Colon (tissue), 2 donors: ENCODE measurements around the gene TPSB2.
"Not testable (repeated sequence)": the region's sequence is repeated elsewhere in the genome, so short reads cannot be mapped to it uniquely, and the experiment has no call there.

Experiments used
- FAIRE-seq: peaks from 2 replicates; lab custom pipeline; 2012; peaks lifted over from hg19 to GRCh38; lab: Jason Lieb, UNC
- donor health status: control.
- donor health status: control.

Gene TPSB2

DNA sequence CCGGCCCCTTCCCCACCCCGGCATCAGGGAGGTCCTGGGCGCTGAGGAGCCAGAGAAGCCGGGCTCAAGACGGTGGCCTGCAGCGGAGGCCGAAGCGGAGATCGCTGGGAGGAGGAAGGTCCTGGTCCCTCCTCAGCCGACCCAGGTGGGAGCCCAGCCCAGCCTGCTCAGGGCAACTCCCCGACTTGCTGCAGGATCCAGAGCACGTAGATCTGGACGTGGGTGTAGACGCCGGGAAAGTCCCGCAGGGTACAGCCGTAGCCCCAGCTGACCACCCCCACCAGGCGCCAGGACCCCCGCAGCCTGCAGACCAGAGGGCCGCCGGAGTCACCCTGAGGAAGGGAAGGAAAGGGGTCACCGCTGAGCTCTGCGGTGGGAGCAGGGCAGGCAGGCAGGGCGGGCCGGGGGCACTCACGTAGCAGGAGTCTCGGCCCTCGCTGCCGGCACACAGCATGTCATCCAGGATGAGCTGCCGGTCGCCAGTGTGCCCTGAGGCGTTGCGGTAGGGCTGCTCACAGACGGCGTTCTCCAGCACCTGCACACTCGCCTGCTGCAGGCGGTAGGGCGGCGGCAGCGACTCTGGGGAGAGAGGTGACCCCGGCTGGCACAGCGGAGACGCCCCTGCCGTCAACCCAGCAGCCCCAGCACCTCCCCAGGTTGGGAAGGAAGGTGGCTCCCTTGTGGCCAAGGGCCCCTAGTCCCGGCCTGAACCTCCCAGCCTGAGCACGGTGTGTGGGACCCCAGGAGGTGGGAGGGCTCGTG is 31.3 kb upstream of the TPSB2 start:
- no peak for FAIRE-seq

DNA sequence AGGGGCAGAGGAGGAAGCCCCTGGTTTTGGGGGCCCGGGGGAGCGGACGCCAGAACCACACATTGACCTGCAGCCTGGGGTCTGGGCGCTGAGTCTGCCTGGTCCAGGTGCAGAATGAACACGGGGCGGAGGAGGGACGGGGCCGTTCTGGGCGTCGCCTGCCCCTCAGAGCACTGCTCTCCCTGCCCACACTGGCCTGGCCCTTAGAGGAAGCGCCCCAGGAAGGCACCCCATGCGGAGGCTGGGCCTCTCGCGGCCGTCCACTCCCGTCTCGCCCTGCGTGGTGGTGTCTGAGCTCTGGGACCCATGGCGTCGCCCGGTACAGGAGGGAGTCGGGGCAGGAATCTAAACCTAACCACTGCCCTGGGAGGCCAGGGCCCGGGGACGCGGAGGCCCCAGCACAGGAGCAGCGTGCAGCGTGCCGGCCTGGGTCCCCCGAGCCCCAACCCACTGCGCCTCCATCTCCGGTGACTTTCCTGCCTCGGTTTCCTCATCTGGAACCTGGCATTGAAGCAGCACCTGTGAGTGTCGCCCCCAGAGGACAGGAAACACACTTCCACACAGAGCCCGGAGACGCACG is 30.2 kb upstream of the TPSB2 start:
- FAIRE-seq: no peak

DNA sequence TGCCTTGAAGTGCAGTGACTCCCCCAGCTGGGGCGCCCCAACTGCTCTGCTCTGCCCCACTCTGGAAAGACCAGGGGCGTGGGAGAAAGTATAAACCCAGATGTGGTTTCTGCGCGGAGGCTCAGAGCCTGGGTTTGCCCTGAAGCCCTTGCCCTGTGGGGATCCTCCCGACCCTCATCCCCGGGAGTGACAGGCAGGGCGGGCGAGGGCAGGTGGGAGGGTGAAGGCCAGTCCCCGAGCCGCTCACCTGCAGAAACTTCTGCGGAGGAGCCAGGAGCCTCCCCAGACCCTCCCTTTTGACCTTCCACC is 29.7 kb upstream of the TPSB2 start:
- no peak for FAIRE-seq

DNA sequence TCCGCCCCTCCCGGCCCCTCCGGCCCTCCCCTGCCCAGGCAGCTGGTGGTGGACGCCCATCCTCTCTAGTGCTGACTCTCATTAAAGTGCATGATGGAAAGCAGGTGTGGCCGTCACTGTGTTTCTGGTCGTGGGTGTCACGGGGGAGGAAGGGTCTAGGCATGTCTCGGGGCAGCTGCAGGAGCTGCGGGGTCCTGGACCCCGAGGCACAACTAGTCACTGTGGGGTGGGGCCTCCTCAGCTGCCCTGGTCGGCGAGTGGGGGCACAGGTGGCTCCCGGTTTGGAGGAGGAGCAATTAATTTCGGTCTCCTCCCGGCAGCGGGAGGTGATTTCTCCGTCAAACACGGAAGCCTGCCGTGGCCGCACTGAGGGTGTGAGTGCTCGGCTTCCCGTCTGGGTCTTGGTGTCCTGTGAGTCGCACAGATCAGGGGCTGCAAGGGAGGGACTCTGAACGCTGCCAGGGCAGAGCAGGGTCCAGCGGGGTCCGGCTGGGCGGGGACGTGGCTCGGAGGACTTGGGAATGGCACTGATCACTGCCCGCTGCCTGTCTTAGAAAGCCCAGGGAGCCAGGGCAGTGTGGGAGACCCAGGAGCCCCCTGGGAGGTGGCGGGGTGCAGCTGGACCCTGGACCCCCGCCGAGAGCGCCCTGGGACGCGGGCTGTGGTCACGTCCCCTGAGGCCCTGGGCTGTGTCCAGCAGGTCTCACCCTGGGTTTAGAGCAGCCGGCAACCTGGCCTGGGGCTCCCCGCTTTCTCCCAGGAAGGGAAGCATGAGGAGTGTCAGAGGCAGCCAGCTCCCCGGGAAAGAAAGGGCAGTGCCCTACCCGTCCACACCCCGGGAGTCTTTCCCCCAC is 29.1 kb upstream of the TPSB2 start:
- FAIRE-seq: no peak

DNA sequence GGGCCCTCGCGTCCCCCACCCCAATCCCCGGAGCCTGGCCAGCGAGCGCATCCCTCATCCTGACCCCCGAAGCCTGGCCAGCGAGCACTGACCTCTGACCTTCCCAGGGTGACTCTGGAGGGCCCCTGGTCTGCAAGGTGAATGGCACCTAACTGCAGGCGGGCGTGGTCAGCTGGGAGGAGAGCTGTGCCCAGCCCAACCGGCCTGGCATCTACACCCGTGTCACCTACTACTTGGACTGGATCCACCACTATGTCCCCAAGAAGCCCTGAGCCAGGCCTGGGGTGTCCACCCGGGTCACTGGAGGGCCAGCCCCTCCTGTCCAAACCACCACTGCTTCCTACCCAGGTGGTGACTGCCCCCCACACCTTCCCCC is 28.2 kb upstream of the TPSB2 start:
- FAIRE-seq: no peak

DNA sequence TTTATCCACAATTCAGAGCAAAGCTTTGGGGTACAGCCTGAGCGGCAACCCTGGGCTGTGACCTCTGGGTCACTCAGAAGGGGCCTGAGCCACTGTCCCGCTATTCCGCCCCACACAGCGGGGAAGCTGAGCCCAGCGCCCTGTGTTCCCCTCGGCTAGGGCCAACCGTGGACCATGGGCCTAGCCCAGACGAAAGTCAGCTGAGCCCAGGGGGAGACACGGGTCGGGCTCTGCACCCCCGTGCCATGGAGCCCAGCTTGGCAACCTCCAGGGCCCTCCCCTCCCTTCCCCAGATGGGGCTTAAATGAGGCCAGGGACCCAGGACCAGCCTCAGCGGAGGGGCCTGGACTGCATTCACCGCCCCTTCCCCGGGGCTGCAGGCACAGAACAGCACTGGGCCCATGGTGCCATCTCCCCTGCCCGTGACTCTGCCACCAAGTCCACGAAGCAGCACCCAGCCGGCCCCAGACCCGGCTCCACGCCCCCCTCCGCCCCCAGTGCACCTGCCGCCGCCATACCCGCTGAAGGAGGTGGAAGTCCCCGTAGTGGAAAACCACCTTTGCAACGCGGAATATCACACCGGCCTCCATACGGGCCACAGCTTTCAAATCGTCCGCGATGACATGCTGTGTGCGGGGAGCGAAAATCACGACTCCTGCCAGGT is 27.7 kb upstream of the TPSB2 start:
- no peak for FAIRE-seq

DNA sequence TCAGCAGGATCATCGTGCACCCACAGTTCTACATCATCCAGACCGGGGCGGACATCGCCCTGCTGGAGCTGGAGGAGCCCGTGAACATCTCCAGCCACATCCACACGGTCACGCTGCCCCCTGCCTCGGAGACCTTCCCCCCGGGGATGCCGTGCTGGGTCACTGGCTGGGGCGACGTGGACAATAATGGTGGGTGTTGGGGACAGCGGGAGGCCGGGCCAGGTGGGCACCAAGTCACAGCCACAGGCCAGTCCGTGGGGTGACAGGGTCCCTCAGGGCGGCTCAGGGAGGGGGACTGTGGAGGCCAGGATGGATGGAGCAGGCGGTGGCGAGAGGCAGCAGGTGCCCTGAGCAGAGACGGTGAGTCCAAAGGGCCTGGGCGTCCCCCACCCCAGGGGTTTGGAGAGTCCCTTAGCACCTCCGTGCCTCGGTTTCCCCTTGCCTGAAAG is 26.9 kb upstream of the TPSB2 start:
- no peak for FAIRE-seq

DNA sequence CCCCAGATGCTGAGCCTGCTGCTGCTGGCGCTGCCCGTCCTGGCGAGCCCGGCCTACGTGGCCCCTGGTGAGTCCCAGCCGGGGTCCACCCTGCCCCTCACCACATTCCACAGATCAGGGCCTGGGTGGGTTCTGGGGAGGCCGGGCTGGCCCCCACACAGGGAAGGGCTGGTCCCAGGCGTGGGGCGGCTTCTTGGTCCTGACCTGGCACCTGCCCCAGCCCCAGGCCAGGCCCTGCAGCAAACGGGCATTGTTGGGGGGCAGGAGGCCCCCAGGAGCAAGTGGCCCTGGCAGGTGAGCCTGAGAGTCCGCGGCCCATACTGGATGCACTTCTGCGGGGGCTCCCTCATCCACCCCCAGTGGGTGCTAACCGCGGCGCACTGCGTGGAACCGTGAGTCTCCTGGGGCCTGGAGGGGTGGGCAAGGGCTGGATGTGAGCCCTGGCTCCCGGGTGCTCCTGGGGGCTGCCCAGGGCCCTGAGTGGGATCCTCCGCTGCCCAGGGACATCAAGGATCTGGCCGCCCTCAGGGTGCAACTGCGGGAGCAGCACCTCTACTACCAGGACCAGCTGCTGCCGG is 26.4 kb upstream of the TPSB2 start:
- FAIRE-seq: not testable (repeated sequence)

DNA sequence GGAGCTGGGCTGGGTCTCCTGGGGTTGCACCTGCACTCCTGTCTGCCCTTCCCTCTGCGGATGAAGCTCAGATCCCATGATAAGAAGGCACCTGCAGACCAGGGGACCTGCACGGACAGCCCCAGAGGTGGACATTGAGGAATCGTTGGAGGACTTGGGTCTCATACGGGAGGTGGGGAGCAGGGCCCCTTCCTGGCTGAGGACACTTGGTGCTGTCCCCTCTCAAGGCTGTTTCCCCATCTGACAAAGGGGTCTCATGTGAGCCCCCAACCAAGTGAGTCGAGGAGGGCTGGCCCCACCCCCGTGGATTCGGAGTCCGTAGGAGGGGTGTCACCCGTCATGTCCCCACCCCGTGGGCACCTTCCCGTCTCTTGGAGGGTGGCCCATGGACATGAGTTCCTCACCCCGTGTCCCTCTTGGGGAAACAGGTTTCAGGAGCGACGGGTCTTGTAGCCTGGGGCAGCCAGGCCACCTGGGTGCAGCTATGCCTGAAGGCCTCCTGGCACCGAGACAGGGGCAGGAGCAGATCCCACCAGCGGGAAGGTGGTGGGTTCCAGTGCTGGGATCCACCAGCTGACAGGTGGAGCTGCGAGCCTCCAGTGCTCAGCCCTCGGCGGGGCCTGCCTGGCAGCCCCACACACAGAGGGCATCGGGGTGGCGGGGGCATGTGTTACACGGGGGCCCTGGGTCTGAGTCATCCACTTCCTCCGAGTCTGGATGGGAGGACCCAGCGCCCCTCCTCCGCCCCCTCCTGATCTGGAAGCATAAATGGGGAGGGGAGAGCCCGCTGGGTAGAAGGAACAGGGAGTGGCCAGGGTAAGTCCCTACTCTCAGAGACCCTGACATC is 25.5 kb upstream of the TPSB2 start, which contains the start of gene TPSD1:
TPSD1 (plus strand) TSS at position 794 of the 847 bp plus-strand sequence. CDS start 212 bp downstream, outside the sequence.
- FAIRE-seq: not testable (repeated sequence)

DNA sequence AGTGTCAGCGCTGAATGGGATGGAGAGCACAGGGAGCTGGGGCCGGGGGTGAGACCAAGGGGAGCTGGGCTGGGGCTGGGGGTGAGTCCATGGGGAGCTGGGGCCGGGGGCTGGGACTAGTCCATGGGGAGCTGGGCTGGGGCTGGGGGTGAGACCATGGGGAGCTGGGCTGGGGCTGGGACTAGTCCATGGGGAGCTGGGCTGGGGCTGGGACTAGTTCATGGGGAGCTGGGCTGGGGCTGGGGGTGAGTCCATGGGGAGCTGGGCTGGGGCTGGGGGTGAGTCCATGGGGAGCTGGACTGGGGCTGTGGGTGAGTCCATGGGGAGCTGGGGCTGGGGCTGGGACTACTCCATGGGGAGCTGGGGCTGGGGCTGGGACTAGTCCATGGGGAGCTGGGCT is 24.8 kb upstream of the TPSB2 start:
- FAIRE-seq: not testable (repeated sequence)

DNA sequence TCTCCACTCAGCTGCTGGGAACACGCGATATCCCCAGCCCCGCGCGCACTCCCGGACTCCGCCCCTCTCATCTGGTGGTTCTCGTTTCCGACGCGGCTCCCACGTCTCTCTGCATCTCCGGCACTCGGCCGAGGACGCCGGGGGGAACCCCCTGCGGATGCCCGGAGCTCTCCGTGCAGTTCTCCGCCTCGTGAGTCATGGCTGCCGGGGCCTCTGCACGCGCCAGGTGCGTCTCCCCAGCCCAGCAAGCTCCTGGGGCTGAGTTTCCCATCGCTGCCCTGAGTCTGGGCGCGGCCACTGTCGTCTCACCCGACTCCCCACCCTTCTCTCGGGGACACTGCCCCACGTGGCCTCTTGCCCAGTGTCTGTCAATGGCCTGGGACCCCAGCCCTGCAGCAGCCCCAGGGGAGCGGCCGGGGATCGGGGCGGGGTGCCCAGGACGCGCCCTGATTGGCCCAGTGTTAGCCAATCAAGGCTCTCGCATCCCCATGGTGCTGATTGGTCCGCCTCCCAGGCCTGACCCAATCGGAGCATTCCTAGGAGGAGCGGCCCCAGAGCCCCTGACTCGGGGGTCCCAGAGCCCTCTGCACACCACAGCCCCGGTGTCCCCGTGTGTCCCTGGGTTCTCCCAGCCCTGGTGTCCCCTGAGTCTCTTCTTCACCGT is 23.8 kb upstream of the TPSB2 start:
- not testable (repeated sequence) for FAIRE-seq

DNA sequence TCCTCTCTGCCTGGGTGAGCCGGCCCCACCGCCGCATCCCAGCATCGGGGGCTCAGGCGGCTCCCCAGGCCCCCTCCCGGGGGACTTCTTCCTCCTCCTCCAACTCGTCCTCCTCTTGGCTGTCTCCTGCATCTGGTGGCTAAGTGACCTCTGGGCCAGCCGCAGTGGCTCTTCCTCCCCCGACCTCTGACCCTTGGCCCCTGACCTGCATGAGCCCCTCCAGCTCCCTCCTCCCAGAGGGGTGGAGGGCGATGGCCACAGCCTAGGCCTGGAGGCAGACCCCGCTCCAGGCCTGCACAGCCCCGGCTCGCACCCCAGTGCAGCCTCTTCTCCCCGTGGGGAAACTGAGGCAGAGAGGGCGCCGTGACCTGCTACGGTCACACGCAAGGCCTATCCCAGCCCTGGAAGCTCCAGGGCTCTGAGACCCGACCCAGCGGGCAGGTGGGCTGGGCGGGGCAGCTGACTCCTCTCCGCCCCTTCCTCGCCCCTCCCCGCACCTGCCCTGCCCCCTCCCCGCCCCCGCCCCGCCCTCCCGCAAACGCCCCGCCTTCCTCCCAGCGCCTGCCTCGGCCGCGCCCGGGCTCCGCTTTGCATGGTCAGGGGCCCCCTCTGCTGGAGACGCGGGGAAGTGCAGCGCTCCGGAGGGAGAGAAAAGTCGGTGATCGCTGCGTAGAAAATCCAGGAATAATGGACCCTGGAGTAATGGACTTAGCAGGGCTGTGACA is 19.2 kb upstream of the TPSB2 start:
- not testable (repeated sequence) for FAIRE-seq

DNA sequence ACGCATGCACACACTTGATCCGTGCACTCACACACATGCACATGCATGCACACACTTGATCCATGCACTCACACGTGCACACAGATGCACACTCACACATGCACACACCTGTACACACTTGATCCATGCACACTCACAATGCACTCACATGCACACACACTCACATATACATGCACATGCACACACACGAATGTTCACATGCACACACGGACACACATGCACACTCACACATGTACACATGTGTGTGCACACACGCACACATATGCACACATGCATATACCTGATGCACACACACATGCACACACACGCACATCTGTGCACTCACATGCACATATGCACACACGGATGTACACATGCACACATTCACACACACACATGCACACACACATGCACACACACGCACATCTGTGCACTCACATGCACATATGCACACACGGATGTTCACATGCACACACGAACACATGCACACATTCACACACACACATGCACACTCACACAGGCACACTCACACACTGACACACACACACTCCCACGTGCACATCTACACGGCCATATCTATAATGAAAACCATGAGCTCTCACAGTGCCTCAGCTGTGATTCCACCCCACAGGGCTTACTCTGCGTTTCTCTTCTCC is 18.0 kb upstream of the TPSB2 start:
- not testable (repeated sequence) for FAIRE-seq

DNA sequence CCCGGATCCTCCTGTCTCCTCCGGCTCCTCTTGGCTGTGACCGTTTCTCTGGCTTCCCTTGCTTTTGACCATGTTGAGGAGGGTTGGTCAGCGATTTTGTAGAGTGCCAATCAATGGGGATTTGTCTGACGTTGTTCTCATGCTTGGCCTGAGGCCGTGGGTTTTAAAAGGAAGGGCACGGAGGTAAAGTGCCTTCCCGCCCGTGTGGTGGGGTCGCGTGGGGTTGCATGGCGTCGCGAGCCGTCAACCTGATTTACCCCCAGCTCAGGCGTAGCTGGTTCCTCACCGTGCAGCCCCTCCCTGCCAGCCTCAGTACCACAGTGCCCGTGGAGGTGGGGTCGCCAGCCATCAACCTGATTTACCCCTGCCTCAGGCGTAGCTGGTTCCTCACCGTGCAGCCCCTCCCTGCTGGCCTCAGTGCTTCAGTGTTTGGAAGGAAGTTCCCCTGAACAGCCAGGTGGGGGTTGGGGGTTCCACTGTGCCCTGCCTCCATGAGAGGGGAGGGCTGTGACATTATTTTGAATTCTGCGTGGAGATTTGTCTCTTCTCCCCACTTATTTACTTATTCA is 15.6 kb upstream of the TPSB2 start:
- FAIRE-seq: no peak

DNA sequence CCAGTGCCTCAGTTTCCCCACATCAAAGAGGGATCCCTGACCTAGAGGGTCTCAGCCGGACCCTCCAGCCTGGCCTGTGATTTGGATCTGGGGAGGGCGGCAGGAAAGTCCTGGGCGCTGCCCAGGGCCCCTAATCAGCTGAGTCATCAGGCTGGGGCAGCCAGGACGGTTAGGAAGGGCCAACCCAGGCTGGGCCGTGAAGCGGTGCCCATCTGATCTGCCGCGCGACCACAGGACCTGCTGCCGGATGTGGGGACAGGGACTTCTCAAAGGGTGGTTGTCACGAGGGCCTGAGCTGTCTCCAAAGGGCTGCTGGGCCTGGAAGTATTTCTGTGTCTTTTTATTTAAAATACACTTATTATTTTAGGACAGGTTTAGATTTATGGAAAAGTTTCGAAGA is 14.9 kb upstream of the TPSB2 start:
- FAIRE-seq: no peak

DNA sequence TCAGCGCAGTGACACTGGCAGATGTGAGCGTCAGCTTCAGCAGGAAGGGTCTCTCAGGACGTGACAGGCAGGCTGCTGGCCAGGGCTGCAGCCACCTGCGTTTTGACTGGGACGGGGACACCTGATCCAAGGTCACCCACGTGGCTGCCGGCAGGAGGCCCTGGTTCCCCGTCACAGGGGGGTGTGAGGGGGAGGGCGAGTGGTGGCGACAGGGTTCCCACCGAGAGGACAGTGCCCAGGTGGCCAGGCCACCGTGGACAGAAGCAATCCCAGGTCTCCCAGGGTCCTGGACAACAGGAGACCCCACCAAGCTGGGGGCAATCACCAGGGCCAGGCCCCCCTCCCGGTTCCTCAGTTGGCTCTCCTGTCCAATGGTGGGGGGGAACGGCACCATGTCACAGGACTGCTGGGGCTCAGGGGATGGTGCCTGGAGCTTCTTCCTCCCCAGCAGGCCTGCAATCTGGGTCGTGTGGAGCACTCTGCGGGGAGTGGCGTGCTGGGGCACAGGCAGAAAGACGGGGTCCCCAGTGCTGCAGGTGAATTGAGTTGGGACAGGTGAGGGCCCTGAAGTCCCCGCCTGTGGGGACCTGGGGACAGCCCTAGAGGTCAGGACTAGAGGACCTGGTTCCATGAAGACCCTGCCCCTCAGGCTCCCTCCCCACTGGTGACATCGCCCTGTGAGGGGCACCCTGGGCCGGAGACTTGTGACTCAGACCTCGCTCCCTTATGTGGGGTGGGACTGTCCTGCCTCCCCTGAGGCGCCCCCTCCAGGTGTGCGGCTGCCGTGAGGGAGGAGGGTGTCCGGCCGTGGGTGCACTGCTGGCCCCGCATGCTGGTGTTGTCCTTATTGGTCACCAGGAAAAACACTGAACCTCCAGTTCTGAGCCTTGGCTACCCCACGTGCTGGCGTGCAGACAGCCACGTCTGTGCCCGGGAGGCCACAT is 14.2 kb upstream of the TPSB2 start:
- not testable (repeated sequence) for FAIRE-seq

DNA sequence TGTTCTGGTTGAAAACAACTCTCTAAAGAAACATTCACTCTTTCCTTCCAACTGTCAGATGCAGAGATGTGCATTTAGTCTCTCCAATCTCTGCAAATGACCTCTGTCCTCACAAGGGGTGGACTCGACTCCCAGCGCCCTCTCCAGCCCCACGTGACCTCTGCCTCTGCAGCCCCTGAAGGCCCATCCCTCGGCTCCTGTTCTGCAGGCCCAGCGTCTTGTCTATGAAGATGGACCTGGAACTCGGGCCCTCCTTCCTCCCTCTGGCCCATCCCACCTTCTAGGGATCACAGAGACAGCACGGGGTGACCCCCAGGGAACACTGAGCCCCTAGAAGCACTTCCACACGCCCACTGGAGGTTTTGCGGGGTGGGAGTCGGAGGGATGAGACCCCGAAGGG is 13.4 kb upstream of the TPSB2 start:
- not testable (repeated sequence) for FAIRE-seq

DNA sequence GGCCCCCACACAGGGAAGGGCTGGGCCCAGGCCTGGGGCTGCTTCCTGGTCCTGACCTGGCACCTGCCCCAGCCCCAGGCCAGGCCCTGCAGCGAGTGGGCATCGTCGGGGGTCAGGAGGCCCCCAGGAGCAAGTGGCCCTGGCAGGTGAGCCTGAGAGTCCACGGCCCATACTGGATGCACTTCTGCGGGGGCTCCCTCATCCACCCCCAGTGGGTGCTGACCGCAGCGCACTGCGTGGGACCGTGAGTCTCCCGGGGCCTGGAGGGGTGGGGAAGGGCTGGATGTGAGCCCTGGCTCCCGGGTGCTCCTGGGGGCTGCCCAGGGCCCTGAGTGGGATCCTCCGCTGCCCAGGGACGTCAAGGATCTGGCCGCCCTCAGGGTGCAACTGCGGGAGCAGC is 11.1 kb upstream of the TPSB2 start:
- not testable (repeated sequence) for FAIRE-seq
